Stimulated activated CD4-positive, alpha-beta T cell treated with anti-CD3 and anti-CD28 coated beads, Interleukin-15, amount 100 ng/mL, for 48 hours (primary cell): ENCODE measurements around the gene THOC5.
A peak's percentile ranks its signal among the peaks of the same experiment; 100 is the strongest.

Experiments used
- DNase-seq, 2 donors: peaks; one replicate each; pipeline ENCODE4 v3.0.0-alpha.2; 2020; ENCODE audit warnings: low read depth in 2 of 2

THOC5 gene

DNA sequence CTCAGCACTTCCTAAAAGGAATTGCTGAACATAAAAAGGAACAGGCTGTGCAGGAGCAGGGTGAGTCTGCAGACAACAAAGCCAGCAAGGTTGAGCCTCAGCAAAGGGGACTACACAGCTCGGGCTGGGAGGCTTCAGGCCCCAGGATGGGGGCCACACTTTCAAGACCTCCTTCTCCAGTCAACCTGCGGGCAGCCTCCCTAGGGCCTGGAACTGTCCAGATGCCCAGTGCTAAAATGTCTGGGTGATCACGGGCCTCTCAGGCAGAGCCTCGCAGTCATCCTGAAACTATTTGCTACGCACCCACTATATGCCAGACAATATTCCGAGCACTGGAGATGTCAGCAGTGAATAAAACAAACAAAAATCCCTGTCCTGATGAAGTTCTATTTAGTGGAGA is 77.4 kb downstream of the THOC5 start:
- no peak for DNase-seq

DNA sequence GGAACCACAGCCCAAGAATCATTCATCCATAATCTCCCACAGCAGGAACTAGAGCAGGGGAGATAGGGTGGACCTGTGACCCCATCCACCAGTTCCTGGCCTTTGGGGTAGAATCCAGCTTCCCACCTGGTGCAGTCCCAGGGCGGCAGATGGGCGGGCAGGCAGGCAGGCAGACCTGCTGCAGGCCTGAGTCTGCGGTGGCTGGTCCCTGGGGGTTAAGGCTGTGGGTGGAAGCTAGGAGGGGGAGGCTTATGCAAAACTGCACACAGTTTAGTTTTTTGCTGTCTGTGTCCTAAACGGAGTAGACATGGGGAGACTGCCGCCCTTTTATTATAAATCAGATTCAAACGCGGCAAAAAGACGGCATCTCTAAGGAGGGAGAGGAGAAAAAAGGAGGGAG is 78.0 kb downstream of the THOC5 start:
- DNase-seq: no peak

DNA sequence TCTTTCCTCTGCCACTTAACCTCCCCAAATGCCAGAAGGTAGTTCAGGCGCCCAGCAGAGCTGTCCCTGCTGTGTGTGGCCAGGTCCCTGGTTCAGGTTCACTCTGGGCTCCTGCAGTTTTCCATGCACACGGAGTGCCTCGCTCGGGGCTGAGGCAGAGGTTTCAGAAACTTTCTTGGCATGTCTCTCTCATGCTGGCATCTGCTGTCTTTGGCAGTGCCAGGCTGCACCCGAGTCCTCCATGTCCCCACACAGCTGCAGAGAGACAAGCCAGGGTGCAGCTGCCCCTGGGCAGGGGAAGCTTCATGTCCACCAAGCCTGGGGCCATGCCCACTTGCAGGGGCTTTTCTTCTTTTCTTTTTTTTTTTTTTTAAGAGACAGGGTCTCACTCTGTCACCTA is 80.6 kb downstream of the THOC5 start:
- no peak for DNase-seq

DNA sequence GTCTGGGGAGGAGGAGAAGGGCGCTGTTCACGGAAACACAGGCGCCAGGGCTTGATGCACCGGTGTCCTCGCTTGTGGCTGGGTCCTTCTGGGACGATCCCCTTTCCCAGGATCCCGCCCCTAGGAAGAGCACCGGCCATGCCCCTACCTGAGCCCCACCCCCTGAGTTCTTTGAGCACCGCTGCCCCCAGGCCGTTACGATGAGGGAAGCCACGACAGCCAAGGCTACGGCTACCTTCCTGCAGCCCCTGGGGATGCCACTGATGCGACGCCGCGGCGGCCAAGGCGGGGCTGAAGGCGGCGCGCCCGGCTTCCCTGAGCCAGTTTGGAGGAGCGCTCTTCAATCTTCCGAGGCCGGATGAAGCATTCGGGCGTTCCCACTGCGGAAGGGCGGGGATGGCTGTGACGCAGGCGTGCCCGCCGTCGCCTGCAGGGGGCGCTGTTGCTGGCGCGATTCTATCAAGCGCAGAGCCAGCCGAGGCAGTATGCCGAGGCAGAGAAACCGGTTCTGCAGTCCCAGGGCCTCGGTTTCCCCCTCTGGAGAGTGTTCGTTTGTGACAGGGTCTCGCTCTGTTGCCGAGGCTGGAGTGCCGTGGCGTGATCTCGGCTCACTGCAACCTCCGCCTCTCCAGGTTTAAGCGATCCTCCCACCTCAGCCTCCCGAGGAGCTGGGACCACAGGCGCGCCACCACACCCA is 83.2 kb downstream of the THOC5 start:
- DNase-seq: peak; percentile 39 to 74

DNA sequence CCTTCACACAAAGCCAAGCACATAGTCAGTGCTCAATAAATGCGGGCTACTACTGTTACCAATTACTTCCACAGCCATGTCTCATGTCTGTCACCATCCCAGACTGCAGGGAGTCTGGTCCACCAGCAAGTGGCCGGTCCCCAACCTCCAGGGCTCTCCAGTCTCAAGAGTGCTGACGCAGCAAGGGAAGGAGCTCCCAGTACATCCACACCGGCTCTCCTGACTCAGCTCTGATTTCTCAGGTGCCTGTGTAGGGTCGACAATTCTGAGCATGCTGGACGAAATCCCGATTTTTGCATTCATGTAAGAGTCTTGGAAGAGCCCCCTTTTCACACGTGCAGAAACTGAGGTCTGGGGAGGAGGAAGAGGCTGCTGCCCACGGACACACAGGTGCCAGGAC is 83.8 kb downstream of the THOC5 start:
- no peak for DNase-seq

DNA sequence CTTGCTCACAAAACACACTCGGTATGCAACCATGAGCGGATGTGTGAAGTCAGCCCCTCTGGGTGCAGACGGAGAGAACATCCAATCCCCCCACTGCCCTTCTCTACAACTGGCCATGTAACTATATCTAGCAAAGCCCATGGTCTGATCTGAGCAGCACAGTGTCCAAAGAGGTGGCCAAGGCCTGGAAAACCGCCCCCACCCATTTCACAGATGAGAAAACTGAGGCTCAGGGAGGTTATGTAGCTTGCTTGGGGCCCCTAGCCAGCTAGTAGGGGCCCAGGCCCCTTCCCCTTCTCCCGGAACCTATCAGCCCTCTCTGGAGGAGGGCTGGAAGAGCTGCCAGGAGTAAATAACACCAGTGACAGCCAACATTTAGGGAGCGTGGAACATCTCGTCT is 89.0 kb downstream of the THOC5 start:
- DNase-seq: no peak

DNA sequence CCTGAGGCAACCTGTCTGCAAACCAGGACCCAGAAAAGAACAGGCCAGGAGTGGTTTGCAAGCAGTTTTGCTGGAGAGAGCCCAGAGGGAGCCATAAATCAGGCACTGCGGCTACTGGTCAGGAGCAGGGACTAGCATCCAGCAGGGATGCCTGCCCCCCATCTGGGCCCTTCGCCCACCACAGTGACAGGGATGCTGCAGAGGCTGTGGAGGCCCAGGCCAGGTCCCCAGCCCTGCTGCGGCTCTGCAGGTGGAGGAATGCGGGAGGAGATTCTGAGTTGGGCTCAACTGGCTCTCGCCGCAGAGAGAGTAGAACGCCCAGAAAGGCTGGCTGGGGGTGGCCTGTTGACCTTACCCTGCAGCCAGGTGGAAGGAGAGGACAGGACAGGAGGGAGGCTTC is 89.9 kb downstream of the THOC5 start:
- DNase-seq: no peak

DNA sequence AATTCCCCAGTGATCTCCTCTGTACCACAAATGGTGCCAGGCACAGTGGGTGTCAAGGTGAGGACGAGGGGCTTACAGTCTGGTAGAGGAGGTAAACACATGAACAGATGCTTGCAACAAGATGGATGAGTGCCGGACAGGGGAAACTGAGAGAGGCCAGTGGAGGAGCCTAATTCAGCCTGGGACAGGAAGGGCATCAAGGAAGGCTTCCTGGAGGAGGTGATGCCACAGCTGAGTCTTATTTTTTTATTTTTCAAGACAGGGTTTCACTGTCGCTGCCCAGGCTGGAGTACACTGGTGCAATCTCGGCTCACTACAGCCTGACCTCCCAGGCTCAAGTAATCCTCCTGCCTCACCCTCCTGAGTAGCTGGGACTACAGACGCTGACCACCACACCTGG is 92.3 kb downstream of the THOC5 start:
- DNase-seq: no peak

DNA sequence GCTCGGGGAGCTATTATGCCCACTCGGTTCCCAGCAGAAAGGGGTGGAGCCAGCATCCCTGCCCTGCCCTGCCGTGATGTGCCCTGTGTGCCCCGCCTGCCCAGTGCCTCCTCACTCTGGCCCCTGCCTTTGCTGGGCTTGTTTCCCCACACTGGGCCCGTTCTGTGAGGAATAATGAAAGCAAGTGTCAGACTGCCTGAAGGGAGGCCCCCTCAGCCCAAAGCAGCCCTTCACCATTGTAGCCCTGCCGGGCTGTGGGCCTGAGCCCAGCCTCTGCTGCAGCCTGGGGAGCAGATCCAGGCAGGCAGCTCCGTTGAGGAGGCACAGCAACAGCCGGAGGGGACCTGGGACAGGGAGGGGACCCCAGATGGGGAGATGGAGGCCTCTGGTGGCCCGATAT is 93.8 kb downstream of the THOC5 start:
- DNase-seq: no peak

DNA sequence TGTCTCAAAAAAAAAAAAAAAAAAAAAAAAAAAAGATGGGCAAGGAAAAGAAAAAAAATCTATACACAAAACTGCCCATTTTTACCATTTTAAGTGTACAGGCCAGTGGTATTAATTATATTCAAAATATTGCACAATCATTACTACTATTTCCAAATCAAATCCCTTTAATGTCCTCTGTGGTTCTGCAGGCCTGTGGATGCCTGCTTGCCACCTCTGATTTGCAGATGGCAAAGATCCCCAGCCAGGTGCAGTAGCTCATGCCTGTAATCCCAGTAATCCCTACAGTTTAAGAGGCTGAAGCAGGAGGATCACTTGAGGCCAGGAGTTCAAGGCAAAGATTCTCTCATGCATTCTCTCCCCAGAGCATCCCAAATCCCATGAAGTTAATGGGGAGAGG is 95.0 kb downstream of the THOC5 start:
- no peak for DNase-seq

DNA sequence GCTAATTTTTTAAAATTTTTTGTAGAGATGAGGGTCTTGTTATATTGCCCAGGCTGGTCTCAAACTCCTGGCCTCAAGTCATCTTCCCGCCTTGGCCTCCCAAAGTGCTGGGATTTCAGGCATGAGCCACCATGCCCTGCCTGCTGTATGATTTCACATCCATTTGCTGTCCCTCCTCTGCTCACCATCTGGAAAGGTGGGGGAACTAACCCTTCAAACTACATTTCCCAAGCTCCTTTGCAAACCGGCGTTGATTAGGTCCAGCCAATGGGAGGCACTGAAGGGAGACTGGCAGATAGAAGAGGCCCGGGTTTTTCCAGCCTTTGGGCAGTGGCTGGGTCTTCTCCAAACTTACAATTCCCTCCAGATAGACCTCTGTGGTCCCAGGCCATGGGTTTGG is 95.8 kb downstream of the THOC5 start:
- no peak for DNase-seq

DNA sequence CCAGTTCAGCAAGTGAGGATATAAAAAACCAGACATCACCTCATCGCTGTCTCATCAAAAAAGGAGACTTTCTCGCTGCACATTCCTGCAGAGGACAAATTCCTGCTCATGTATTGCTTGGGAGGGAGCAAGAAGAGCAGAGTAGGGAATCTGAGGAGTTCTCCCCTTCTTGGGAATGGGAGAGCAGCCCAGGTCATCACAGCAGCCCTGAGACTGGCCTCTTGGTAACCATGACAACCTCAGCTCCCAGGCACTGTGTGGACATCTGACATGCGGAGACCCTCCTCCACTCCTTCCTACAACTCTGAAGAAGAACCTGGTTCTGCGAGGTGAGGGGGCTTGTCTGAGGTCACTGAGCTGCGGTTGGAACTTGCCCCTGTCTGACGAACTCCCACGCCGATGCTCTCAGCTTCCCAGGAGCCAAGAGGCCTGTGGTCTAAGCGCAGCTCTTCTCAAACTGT is 97.3 kb downstream of the THOC5 start:
- DNase-seq: no peak
